Ascending aorta (tissue), 2 donors: ENCODE data around the gene BICRA. TPM values are rescaled to one million over a fixed set of nuclear protein-coding genes. Genes with fewer than 3 reads are reported as not detected.

Experiments
- DNase-seq, 2 donors: peaks; one replicate each; pipeline ENCODE4 v3.0.0-alpha.2; 2019; ENCODE audit warnings: low spot score in 2 of 2
- H3K27ac ChIP-seq, 2 donors: fragments of 200-600 bp; sonication (generic); one replicate each; pipeline ENCODE4 v1.5.1; 2016 to 2017; ENCODE audit warnings: mild to moderate bottlenecking in 1 of 2
- H3K27me3 ChIP-seq: fragments of 200-600 bp; sonication (generic); one replicate; pipeline ENCODE4 v1.5.1; 2017
- H3K36me3 ChIP-seq, 2 donors: fragments of 200-600 bp; sonication (generic); one replicate each; pipeline ENCODE4 v1.5.1; 2016
- H3K4me1 ChIP-seq, 2 donors: fragments of 200-600 bp; sonication (generic); one replicate each; pipeline ENCODE4 v1.5.1; 2016 to 2017; ENCODE audit warnings: mild to moderate bottlenecking in 1 of 2
- H3K4me3 ChIP-seq, 2 donors: fragments of 200-600 bp; sonication (generic); one replicate each; pipeline ENCODE4 v1.5.1; 2016 to 2017; ENCODE audit warnings: mild to moderate bottlenecking in 1 of 2
- H3K9me3 ChIP-seq, 2 donors: fragments of 200-600 bp; sonication (generic); one replicate each; pipeline ENCODE4 v1.5.1; 2016
- CTCF ChIP-seq, 3 experiments: fragments of 200-600 bp in 2 of 3; fragments of 450-650 bp in 1 of 3; sonication (generic) in 2 of 3; IDR thresholded peaks; one replicate each; pipeline ENCODE4 v1.5.1; 2016 to 2019; ENCODE audit warnings: antibody characterized with exemption in 3 of 3, mild to moderate bottlenecking in 1 of 3, moderate library complexity in 1 of 3
- intact Hi-C: fragments of 100-400 bp; cut with DNase I; formaldehyde crosslinking; loops from one replicate; pipeline ENCODE4 v1.15.1; 2023
- total RNA-seq: library from RNA; depleted of rRNA; stranded (reverse); fragments of >200 nt; gene quantifications from one replicate; pipeline ENCODE4 v1.1.0, GENCODE V29; 2016

The BICRA gene
- total RNA-seq, 1 donor from 2014 or later, result 19.7 TPM

GRCh38 chr19:47686679-47687450 lies 77.9 kb downstream of the BICRA start:
- no peaks in the 10 kb centered on the region for H3K4me1 ChIP-seq
- no peak overlapping the region for H3K27ac ChIP-seq
- no peaks in the 10 kb centered on the region for H3K27me3 ChIP-seq
- intact Hi-C loops, result no loop called here
- DNase-seq, result no peak
- TF ChIP-seq CTCF (IDR thresholded peaks at IDR 0.05), result no peak
- no peaks in the 10 kb centered on the region for H3K9me3 ChIP-seq
- peaks cover 3 to 17% of the 10 kb centered on the region in 2 donors for H3K36me3 ChIP-seq
- H3K4me3 ChIP-seq, result no peak overlapping the region

- intact Hi-C loops, result no loop called here
- H3K36me3 ChIP-seq, result peaks cover 8 to 27% of the 10 kb centered on the region in 2 donors
- no peak for TF ChIP-seq CTCF (IDR thresholded peaks at IDR 0.05)
- DNase-seq, result no peak
- no peaks in the 10 kb centered on the region for H3K4me1 ChIP-seq
- H3K4me3 ChIP-seq, result no peak overlapping the region
- H3K27me3 ChIP-seq, result no peaks in the 10 kb centered on the region
- no peak overlapping the region for H3K27ac ChIP-seq
- H3K9me3 ChIP-seq, result no peaks in the 10 kb centered on the region
Observed at GRCh38 chr19:47687906-47688305, 79.0 kb downstream of the BICRA start.

GRCh38 chr19:47691090-47691489 lies 82.2 kb downstream of the BICRA start:
- intact Hi-C loops, result loop anchor here (10.0 kb wide), 1 partner anchor 406 kb away; no protein-coding TSS in a partner anchor
- Histone ChIP-seq H3K4me3 (no peak overlapping the region), H3K9me3 (no peaks in the 10 kb centered on the region), H3K27me3 (no peaks in the 10 kb centered on the region), H3K27ac (no peak overlapping the region), H3K4me1 (no peaks in the 10 kb centered on the region), H3K36me3 (peaks cover 13 to 28% of the 10 kb centered on the region in 2 donors)
- DNase-seq, result no peak
- no peak for TF ChIP-seq CTCF (IDR thresholded peaks at IDR 0.05)

- no peak overlapping the region for H3K27ac ChIP-seq
- intact Hi-C loops, result loop anchor here (10.0 kb wide), 1 partner anchor 407 kb away; no protein-coding TSS in a partner anchor
- no peak for TF ChIP-seq CTCF (IDR thresholded peaks at IDR 0.05)
- H3K4me1 ChIP-seq, result no peaks in the 10 kb centered on the region
- peaks cover 16 to 30% of the 10 kb centered on the region in 2 donors for H3K36me3 ChIP-seq
- H3K27me3 ChIP-seq, result no peaks in the 10 kb centered on the region
- H3K4me3 ChIP-seq, result no peak overlapping the region
- DNase-seq, result no peak
- H3K9me3 ChIP-seq, result no peaks in the 10 kb centered on the region
Observed at GRCh38 chr19:47691782-47692181, 82.8 kb downstream of the BICRA start.

GRCh38 chr19:47693489-47693888 lies 84.6 kb downstream of the BICRA start:
- Histone ChIP-seq H3K4me3 (no peak overlapping the region), H3K4me1 (no peaks in the 10 kb centered on the region), H3K36me3 (peaks cover 18 to 33% of the 10 kb centered on the region in 2 donors), H3K27me3 (no peaks in the 10 kb centered on the region), H3K9me3 (no peaks in the 10 kb centered on the region), H3K27ac (no peak overlapping the region)
- DNase-seq, result no peak
- no peak for TF ChIP-seq CTCF (IDR thresholded peaks at IDR 0.05)
- intact Hi-C loops, result loop anchor here (10.0 kb wide), 1 partner anchor 409 kb away; no protein-coding TSS in a partner anchor
